ENCODE measurements around the gene NELFA.

DNA sequence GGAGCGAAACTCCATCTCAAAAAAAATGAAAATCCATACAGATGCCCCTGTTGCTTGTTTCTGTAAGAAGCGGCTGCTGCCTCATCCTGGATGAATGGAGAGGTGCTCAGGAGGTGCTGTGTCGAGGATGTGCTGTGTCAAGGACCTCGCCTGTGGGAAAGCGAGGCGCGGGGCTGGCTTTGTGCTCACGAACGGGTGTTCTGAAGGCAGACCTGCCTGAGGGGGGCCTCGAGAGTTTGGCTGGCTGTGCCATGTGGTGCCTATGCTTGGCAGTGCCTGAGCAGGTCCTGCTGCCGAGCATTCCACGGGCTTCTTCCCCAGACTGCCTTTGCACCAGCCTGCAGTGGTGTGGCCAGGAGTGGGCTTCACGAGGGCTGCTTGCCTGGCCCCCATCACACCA, 76.0 kb downstream of the NELFA start:
- TF ChIP-seq, protein P1, sequence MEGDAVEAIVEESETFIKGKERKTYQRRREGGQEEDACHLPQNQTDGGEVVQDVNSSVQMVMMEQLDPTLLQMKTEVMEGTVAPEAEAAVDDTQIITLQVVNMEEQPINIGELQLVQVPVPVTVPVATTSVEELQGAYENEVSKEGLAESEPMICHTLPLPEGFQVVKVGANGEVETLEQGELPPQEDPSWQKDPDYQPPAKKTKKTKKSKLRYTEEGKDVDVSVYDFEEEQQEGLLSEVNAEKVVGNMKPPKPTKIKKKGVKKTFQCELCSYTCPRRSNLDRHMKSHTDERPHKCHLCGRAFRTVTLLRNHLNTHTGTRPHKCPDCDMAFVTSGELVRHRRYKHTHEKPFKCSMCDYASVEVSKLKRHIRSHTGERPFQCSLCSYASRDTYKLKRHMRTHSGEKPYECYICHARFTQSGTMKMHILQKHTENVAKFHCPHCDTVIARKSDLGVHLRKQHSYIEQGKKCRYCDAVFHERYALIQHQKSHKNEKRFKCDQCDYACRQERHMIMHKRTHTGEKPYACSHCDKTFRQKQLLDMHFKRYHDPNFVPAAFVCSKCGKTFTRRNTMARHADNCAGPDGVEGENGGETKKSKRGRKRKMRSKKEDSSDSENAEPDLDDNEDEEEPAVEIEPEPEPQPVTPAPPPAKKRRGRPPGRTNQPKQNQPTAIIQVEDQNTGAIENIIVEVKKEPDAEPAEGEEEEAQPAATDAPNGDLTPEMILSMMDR (conservative IDR thresholded peaks at IDR 0.05 in 1 of 2, IDR thresholded peaks at IDR 0.05 in 1 of 2; ENCODE audit: low read depth in 1 of 2, low read length in 2 of 2): no peak
- no peak for TF ChIP-seq EZH2 (IDR thresholded peaks at IDR 0.05; ENCODE audit: low read length, missing control alignments)

All from fibroblast of lung (primary cell).